Measurements from ENCODE around the gene SMYD3.
"Not testable (repeated sequence)": the region's sequence is repeated elsewhere in the genome, so short reads cannot be mapped to it uniquely, and the experiment has no call there.

The SMYD3 gene

GRCh38 chr1:245963649-245964048 is 543.4 kb downstream of the SMYD3 start:
- Mint-ChIP-seq H3K27ac (peak overlapping the region; percentile 10), H3K4me3 (no peak overlapping the region), H3K9me3 (peaks cover 6% of the 10 kb centered on the region), H3K4me1 (peaks cover 9% of the 10 kb centered on the region), H3K36me3 (peaks cover 7% of the 10 kb centered on the region), H3K27me3 (no peaks in the 10 kb centered on the region)

- Mint-ChIP-seq H3K4me1 (peaks cover 9% of the 10 kb centered on the region), H3K9me3 (peaks cover 6% of the 10 kb centered on the region)
These were observed 544.6 kb downstream of the SMYD3 start for GRCh38 chr1:245962453-245962852.

GRCh38 chr1:245961137-245961540 is 545.9 kb downstream of the SMYD3 start:
- Mint-ChIP-seq H3K4me1 (peaks cover 9% of the 10 kb centered on the region), H3K27ac (no peak overlapping the region), H3K4me3 (no peak overlapping the region), H3K27me3 (no peaks in the 10 kb centered on the region), H3K36me3 (peaks cover 3% of the 10 kb centered on the region), H3K9me3 (peaks cover 6% of the 10 kb centered on the region)

More at GRCh38 chr1:245962453-245962852, 544.6 kb downstream of the SMYD3 start:
- H3K36me3 Mint-ChIP-seq = peaks cover 3% of the 10 kb centered on the region
- H3K4me3 Mint-ChIP-seq = no peak overlapping the region
- no peak overlapping the region for H3K27ac Mint-ChIP-seq
- no peaks in the 10 kb centered on the region for H3K27me3 Mint-ChIP-seq

GRCh38 chr1:245960171-245960570 is 546.9 kb downstream of the SMYD3 start:
- peaks cover 7% of the 10 kb centered on the region for H3K4me1 Mint-ChIP-seq
- no peak overlapping the region for H3K27ac Mint-ChIP-seq
- no peaks in the 10 kb centered on the region for H3K9me3 Mint-ChIP-seq
- no peak overlapping the region for H3K4me3 Mint-ChIP-seq
- H3K36me3 Mint-ChIP-seq = no peaks in the 10 kb centered on the region
- no peaks in the 10 kb centered on the region for H3K27me3 Mint-ChIP-seq

GRCh38 chr1:245958016-245958415 is 549.1 kb downstream of the SMYD3 start:
- no peak overlapping the region for H3K4me3 Mint-ChIP-seq
- H3K9me3 Mint-ChIP-seq = no peaks in the 10 kb centered on the region
- no peaks in the 10 kb centered on the region for H3K36me3 Mint-ChIP-seq
- H3K4me1 Mint-ChIP-seq = peaks cover 25% of the 10 kb centered on the region
- no peaks in the 10 kb centered on the region for H3K27me3 Mint-ChIP-seq
- H3K27ac Mint-ChIP-seq = no peak overlapping the region

GRCh38 chr1:245957427-245957826 is 549.7 kb downstream of the SMYD3 start:
- no peak overlapping the region for H3K4me3 Mint-ChIP-seq
- no peaks in the 10 kb centered on the region for H3K36me3 Mint-ChIP-seq
- H3K27me3 Mint-ChIP-seq = no peaks in the 10 kb centered on the region
- no peaks in the 10 kb centered on the region for H3K9me3 Mint-ChIP-seq
- no peak overlapping the region for H3K27ac Mint-ChIP-seq
- peaks cover 31% of the 10 kb centered on the region for H3K4me1 Mint-ChIP-seq

GRCh38 chr1:245956225-245956624 is 550.9 kb downstream of the SMYD3 start:
- Mint-ChIP-seq H3K4me1 (peaks cover 38% of the 10 kb centered on the region), H3K4me3 (no peak overlapping the region), H3K27ac (no peak overlapping the region)

GRCh38 chr1:245953876-245954660 is 553.0 kb downstream of the SMYD3 start:
- peak overlapping the region; percentile 80 for H3K4me3 Mint-ChIP-seq
- peak overlapping the region; percentile 96 for H3K27ac Mint-ChIP-seq
- no peaks in the 10 kb centered on the region for H3K27me3 Mint-ChIP-seq
- H3K4me1 Mint-ChIP-seq = peaks cover 35% of the 10 kb centered on the region
- no peaks in the 10 kb centered on the region for H3K36me3 Mint-ChIP-seq
- no peaks in the 10 kb centered on the region for H3K9me3 Mint-ChIP-seq

More at GRCh38 chr1:245956225-245956624, 550.9 kb downstream of the SMYD3 start:
- Mint-ChIP-seq H3K36me3 (no peaks in the 10 kb centered on the region), H3K9me3 (no peaks in the 10 kb centered on the region), H3K27me3 (no peaks in the 10 kb centered on the region)

- H3K27me3 Mint-ChIP-seq = no peaks in the 10 kb centered on the region
- peak overlapping the region; percentile 77 for H3K27ac Mint-ChIP-seq
- H3K4me3 Mint-ChIP-seq = peak overlapping the region; percentile 47
- peaks cover 35% of the 10 kb centered on the region for H3K4me1 Mint-ChIP-seq
- H3K36me3 Mint-ChIP-seq = no peaks in the 10 kb centered on the region
- no peaks in the 10 kb centered on the region for H3K9me3 Mint-ChIP-seq
These were observed 554.6 kb downstream of the SMYD3 start for GRCh38 chr1:245952383-245953026.

GRCh38 chr1:245948786-245949185 is 558.3 kb downstream of the SMYD3 start:
- Mint-ChIP-seq H3K27ac (no peak overlapping the region), H3K36me3 (peaks cover 2% of the 10 kb centered on the region), H3K27me3 (no peaks in the 10 kb centered on the region), H3K9me3 (no peaks in the 10 kb centered on the region), H3K4me1 (peaks cover 22% of the 10 kb centered on the region), H3K4me3 (no peak overlapping the region)

- peaks cover 24% of the 10 kb centered on the region for H3K4me1 Mint-ChIP-seq
- H3K4me3 Mint-ChIP-seq = no peak overlapping the region
- no peaks in the 10 kb centered on the region for H3K27me3 Mint-ChIP-seq
- H3K9me3 Mint-ChIP-seq = no peaks in the 10 kb centered on the region
- peaks cover 2% of the 10 kb centered on the region for H3K36me3 Mint-ChIP-seq
- H3K27ac Mint-ChIP-seq = no peak overlapping the region
These were observed 560.2 kb downstream of the SMYD3 start for GRCh38 chr1:245946905-245947304.

- H3K27ac Mint-ChIP-seq, H3K27me3 Mint-ChIP-seq, H3K36me3 Mint-ChIP-seq, H3K9me3 Mint-ChIP-seq, H3K4me3 Mint-ChIP-seq: not testable (repeated sequence)
- peaks cover 23% of the 10 kb centered on the region for H3K4me1 Mint-ChIP-seq
These were observed 561.9 kb downstream of the SMYD3 start for GRCh38 chr1:245945136-245945535.

- Mint-ChIP-seq H3K36me3 (peaks cover 2% of the 10 kb centered on the region), H3K27ac (no peak overlapping the region)
These were observed 564.2 kb downstream of the SMYD3 start for GRCh38 chr1:245942856-245943255.

GRCh38 chr1:245941771-245942170 is 565.3 kb downstream of the SMYD3 start:
- not testable (repeated sequence) for H3K27ac Mint-ChIP-seq, H3K9me3 Mint-ChIP-seq, H3K27me3 Mint-ChIP-seq, H3K4me3 Mint-ChIP-seq, H3K36me3 Mint-ChIP-seq
- peaks cover 23% of the 10 kb centered on the region for H3K4me1 Mint-ChIP-seq

More at GRCh38 chr1:245942856-245943255, 564.2 kb downstream of the SMYD3 start:
- H3K4me3 Mint-ChIP-seq = peak overlapping the region; percentile 28
- no peaks in the 10 kb centered on the region for H3K27me3 Mint-ChIP-seq
- peaks cover 23% of the 10 kb centered on the region for H3K4me1 Mint-ChIP-seq
- no peaks in the 10 kb centered on the region for H3K9me3 Mint-ChIP-seq

GRCh38 chr1:245939756-245940345 is 567.2 kb downstream of the SMYD3 start:
- Mint-ChIP-seq H3K9me3 (no peaks in the 10 kb centered on the region), H3K27ac (no peak overlapping the region), H3K27me3 (no peaks in the 10 kb centered on the region), H3K4me1 (peaks cover 23% of the 10 kb centered on the region), H3K36me3 (peaks cover 3% of the 10 kb centered on the region), H3K4me3 (no peak overlapping the region)

GRCh38 chr1:245938046-245938435 is 569.0 kb downstream of the SMYD3 start:
- peaks cover 3% of the 10 kb centered on the region for H3K36me3 Mint-ChIP-seq
- no peaks in the 10 kb centered on the region for H3K27me3 Mint-ChIP-seq
- H3K4me1 Mint-ChIP-seq = peaks cover 12% of the 10 kb centered on the region
- H3K4me3 Mint-ChIP-seq = no peak overlapping the region
- no peak overlapping the region for H3K27ac Mint-ChIP-seq
- no peaks in the 10 kb centered on the region for H3K9me3 Mint-ChIP-seq
